Measurements from ENCODE around the gene GPR141.

Gene GPR141

GRCh38 chr7:37786741-37787569, 103.4 kb downstream of the GPR141 start:
- Histone ChIP-seq H3K36me3 (ENCODE audit: control insufficient read depth, insufficient read depth, low read length) (no peaks in the 10 kb centered on the region), H2AFZ (no peak overlapping the region), H3K4me2 (ENCODE audit: low read length) (no peak overlapping the region), H3K27me3 (ENCODE audit: control insufficient read depth, insufficient read depth, low read length) (no peaks in the 10 kb centered on the region), H3K79me2 (no peaks in the 10 kb centered on the region), H3K27ac (no peak overlapping the region), H3K4me3 (ENCODE audit: low read depth, low read length) (no peak overlapping the region), H3K4me1 (no peaks in the 10 kb centered on the region), H3K9me3 (ENCODE audit: control insufficient read depth, low read length) (no peaks in the 10 kb centered on the region), H3K9ac (no peak overlapping the region)
- TF ChIP-seq CTCF (IDR thresholded peaks at IDR 0.05): no peak
